GM13976 (cell line): Measurements from ENCODE around the gene WDSUB1.

Experiments
- DNase-seq: peaks from one replicate; pipeline ENCODE4 v3.0.0; 2012; ENCODE audit warnings: low spot score
- in situ Hi-C: fragments of 300-500 bp; cut with MboI; formaldehyde crosslinking; loops from one replicate; pipeline ENCODE4 v1.12.0; 2022; ENCODE audit warnings: low sequenced_read_pairs, mixed read lengths, inconsistent platforms; ENCODE audit not compliant: unreplicated experiment
- TF ChIP-seq, protein P1 (sequence below): IDR thresholded peaks from 2 replicates; pipeline ENCODE4 v1.5.1; 2012; ENCODE audit warnings: borderline replicate concordance, mild to moderate bottlenecking; ENCODE audit not compliant: insufficient read depth; ENCODE audit errors: extremely low read depth, missing control alignments, control extremely low read depth

The WDSUB1 gene

DNA sequence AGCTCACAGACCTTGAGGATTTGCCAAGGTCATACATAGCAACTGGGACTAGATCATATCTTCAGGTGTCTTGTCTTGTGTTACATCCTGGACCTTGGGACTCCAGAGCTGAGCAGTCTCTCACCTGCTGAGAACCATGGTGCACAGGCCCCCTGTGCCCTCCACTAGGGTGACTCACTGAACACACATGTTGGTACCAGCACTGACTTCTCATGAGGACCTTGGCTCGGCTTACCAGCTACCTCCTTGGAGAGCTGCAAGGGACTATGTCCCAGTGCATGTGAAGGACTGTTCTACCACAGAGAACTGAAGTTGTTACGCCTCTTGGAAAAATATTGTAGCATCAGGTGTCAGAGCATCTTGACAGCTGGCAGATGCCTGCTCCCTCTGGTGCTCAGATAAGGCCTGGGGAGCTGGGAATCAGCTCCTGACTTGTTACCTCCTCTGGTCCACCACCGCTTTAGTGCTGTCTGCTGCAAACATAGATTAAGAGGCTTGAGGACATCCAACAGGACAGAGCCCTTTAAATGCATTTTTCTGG is 72.1 kb downstream of the WDSUB1 start:
- TF ChIP-seq, protein P1, sequence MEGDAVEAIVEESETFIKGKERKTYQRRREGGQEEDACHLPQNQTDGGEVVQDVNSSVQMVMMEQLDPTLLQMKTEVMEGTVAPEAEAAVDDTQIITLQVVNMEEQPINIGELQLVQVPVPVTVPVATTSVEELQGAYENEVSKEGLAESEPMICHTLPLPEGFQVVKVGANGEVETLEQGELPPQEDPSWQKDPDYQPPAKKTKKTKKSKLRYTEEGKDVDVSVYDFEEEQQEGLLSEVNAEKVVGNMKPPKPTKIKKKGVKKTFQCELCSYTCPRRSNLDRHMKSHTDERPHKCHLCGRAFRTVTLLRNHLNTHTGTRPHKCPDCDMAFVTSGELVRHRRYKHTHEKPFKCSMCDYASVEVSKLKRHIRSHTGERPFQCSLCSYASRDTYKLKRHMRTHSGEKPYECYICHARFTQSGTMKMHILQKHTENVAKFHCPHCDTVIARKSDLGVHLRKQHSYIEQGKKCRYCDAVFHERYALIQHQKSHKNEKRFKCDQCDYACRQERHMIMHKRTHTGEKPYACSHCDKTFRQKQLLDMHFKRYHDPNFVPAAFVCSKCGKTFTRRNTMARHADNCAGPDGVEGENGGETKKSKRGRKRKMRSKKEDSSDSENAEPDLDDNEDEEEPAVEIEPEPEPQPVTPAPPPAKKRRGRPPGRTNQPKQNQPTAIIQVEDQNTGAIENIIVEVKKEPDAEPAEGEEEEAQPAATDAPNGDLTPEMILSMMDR = no peak
- in situ Hi-C loops = no loop called here

DNA sequence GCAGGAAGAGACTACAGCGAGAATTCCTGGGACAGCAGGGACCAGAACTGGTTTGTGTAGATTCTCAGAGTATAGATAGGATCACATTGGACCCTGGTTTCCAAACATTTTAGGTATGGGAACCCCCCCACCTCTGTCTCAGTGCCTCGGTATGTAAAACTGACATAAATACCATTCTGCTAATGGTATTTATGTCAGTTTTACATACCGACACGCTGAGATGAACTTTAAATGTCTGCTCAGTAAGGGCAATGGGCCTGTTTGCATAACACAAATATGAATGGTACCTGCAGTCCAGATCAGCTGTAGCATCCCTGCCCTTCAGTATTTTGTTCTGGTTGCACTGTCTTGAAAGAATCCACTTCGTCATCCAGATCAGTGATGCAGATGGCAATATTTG is 73.2 kb downstream of the WDSUB1 start:
- no peak for DNase-seq
- in situ Hi-C loops = no loop called here
- TF ChIP-seq, protein P1 = no peak

More for the DNA sequence above, 72.1 kb downstream of the WDSUB1 start:
- no peak for DNase-seq

DNA sequence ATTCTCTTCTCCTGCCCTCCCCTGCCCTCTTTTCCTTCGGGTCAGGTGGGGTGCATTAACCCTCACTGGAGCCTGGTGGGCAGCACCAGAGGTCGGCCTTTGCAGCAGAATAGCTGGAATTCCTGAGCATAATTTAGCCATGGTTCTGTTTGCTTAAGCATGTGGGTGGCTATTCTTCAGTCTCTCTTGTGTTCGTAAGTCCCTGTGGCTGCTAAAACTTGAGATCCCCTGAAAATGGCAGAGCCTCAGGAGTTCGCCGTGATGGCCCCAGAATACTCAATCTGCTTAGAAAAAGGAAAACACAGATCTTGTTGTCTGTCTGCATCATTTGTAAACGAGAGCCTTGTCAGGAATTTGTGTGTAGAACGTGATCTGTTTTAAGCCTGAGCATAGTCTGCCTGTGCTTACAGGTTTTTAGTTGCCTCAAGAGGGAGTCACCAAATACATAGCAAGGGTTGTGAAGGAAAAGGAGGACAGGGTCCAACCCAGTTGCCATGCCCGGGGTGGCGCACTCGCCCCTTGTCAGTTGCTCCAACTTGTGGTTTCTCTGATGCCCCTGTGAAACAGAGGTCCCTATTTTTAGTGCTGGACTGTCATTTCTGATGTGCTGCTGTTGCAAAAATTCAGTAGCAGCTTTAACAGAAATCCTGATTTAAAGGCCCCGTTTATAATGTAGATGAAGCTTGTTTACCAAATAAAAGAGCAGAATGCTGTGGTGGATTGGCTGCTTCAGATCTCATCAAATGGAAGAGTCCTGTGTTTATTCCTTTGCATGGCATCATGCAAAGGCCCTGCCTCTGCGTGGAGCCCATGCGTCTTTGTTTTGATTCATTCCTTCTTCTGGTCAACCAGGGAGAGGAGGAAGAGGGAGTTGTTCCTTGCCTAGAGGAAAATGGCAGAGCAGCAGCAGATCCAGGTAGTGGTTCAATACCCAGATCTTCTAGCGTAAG is 74.8 kb downstream of the WDSUB1 start:
- no peak for DNase-seq
- TF ChIP-seq, protein P1 = no peak
- in situ Hi-C loops = no loop called here

DNA sequence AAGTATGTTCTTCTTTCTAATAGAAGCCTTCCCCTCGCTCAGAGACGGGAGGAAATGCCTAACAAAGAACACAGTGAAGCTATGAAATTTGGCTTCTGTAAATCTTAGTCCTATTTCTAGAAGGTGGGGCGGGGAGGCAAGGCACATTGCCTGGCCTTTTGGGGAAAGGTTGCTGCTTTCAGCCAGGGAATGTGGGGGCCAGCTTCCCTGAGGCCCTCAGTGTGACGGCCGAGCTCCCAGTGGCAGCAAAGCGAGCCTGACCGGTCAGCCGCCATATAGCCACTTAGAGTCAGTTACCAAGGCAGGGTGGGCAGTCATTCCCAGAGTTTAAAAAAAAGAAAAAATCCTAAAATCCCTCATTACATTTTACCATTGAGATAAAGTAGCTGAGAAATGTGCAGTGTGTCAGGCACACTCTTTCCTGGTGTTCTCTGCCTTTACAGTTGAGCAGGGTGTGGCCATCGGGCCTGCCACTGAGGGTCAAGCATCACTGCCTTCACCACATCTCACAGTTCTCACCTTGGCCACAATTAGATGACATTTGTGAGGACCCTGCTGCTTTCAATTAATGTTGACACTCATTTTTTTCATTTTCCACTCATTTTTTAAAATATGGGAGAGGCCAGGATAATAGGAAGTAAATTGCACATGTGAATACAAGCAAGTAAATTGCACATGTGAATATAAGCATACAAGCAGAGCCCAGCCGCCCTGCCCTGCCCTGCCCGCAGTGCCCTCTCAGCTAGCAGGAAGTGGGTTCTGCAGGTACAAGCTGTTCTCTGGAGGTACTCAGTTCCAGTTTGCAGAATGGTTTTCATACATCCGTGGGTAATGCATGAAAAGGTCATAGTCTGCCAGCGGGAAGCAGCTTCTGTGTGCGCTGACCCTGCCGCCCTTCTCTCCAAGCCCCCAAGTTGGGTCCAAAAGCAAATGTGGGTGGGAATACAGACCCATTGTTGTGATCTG is 76.9 kb downstream of the WDSUB1 start:
- in situ Hi-C loops = no loop called here
- DNase-seq = no peak
- TF ChIP-seq, protein P1 = no peak

DNA sequence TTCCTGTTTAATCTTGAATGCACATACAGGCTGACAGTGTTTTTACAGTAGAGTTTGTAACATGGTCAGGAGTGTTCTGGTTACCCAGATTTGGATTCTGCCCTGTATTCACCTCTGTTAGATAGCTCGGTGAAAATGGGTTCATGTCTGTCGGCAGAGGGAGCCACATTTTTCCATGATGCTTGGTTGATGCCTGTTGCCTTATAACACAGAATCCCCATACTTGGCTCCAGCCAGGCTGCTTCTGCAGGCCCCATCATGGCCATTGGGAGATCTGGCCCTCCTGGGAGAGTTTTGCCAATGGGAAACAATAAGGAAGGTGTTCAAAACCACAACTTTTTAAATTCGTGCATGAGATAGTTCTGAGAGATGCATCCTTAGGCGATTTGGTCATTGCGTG is 78.1 kb downstream of the WDSUB1 start:
- TF ChIP-seq, protein P1 = no peak
- in situ Hi-C loops = no loop called here
- DNase-seq = no peak
